ENCODE data around the gene NAALADL1. TPM values are rescaled to one million over a fixed set of nuclear protein-coding genes. Genes with fewer than 3 reads are reported as not detected.
A peak's percentile ranks its signal among the peaks of the same experiment; 100 is the strongest.
"Not testable (repeated sequence)": the region's sequence is repeated elsewhere in the genome, so short reads cannot be mapped to it uniquely, and the experiment has no call there.

The NAALADL1 gene
- total RNA-seq, 1 donor from 2014 or later, result 7.8 TPM

DNA sequence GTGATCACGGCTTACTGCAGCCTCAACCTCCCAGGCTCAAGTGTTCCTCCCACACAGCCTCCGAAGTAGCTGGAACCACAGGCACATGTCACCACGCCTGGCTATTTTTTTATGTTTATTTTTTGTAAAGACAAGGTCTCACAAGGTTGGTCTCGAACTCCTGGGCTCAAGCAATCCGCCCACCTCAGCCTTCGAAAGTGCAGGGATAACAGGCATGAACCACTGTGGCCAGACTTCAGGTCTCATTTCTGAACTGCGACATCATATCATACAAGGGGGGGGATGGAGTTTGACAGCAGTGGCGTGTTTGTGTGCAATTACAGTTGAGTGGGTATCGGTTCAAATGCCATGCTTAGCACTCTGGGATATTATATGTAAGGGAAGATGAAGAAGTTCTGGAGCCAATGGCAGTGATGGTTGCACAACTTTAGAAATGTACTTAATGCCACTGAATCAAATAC is 6.9 kb downstream of the NAALADL1 start:
- DNase-seq (ENCODE audit: low read depth), result no peak

DNA sequence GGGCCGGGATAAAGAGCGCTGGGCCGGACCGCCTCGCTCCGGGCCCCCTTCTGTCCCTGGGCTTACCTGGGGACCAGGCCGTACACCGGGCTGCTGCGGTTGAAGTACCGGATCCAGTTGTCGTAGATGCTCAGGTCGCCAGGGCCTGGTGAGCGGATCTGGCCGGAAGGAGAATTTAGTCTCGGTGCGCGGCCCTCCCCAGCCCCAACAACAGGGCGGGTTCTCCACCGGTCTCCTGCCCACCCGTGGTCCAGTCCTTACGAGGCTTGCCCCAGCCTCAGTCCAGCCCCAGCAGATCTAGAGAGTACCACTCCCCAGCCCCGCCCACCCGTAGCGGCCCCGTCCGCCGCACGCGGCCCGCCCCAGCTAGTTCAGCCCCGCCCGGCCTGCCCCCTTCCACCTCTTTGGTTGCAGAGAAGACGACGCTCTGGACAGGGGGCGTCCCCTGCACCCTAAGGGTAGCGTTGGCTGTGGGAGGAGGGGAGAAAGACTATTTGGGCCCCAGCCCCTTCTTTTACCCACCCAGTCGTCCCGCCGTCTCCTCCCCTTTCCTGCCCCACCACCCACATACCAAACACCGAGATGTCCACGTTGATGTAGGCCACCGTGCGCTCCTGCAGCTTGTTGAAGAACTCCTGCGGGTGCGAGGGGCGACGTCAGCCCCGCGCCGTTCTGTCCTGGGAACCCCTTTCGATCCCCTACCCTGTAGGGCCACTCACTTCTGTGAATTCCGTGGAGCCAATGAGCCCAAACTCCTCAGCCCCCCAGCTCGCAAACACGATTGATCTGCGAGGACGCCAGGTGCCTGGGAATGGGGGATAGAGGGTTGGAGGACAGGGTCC is 10.6 kb downstream of the NAALADL1 start:
- DNase-seq (ENCODE audit: low read depth), result no peak

DNA sequence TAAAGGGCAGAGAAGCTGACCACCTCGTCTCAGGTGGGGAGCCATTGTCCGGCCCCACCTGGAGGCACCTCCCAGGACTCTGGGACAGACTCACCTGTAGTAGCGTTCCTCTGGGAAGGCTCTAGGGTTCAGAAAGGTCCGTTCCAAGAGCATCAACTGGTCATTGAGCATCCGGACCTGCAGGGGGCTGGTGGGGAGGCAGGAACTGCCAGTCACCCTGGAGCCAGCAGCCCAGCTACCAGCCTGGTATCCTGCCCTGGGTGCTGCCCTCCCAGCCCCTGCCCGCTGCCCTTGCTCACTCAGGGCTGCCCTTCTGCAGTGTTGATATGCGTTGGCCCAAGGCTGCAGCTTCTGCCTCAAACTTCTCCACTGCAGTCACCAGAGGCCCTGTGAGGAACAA is 12.6 kb downstream of the NAALADL1 start:
- no peak for DNase-seq (ENCODE audit: low read depth)

DNA sequence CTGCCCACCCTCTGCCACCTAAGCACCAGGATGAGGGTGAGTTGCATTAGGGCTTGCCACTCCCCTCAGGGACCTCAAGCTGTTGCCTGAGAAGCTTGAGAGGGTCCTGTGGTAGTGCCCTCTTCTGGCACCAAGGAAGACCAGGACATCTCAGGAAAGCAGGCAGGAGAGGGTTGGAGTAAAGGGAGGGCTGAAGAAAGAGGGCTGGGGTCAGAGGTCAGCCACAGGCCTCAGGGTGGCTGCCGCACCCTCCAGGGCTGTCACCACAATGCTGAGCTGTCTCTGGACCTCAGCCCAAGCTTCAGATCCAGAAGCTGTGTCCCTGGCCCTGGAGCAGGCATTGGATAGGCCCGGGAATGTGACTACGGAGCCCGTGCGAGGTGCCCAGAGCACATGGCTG is 13.3 kb downstream of the NAALADL1 start:
- no peak for DNase-seq (ENCODE audit: low read depth)

DNA sequence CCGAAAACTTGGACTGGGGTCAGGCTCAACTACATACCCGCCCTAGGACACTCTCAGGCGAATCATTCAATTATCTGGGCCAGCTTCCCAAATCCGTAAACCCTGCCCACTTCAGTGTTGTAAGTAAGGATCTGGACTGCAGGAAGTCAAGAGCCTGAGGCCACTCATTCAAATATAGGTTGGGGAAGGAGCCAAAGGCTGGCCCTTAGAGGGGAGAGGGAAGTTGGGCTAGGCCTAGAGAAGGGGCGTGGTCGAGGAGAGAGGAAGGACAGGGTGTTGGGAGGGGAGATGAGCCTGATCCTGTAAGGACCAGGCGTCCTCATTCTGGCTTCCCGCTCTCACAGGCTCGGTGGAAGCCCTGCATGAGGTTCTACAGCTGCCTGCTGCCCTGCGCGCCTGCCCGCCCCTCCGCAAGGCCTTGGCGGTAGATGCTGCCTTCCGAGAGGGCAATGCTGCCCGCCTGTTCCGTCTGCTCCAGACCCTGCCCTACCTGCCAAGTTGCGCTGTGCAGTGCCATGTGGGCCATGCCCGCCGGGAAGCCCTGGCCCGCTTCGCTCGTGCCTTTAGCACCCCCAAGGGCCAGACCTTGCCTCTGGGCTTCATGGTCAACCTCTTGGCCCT is 14.4 kb downstream of the NAALADL1 start:
- no peak for DNase-seq (ENCODE audit: low read depth)

DNA sequence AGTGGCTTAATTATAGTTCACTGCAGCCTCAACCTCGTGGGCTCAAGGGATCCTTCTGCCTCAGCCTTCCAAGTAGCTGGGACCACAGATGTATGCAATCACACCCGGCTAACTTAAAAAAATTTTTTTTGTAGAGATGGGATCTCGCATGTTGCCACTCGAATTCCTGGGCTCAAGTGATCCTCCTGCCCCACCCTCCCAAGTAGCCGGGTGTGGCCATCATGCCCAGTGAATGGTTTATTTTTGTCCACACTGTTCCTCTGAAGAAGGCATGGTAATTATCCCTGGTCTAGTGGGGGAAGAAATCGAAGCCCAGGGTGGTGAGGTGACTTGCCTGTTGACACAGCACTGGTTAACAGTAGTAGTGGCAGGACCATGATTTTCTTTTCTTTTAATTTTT is 15.5 kb downstream of the NAALADL1 start:
- no peak for DNase-seq (ENCODE audit: low read depth)

DNA sequence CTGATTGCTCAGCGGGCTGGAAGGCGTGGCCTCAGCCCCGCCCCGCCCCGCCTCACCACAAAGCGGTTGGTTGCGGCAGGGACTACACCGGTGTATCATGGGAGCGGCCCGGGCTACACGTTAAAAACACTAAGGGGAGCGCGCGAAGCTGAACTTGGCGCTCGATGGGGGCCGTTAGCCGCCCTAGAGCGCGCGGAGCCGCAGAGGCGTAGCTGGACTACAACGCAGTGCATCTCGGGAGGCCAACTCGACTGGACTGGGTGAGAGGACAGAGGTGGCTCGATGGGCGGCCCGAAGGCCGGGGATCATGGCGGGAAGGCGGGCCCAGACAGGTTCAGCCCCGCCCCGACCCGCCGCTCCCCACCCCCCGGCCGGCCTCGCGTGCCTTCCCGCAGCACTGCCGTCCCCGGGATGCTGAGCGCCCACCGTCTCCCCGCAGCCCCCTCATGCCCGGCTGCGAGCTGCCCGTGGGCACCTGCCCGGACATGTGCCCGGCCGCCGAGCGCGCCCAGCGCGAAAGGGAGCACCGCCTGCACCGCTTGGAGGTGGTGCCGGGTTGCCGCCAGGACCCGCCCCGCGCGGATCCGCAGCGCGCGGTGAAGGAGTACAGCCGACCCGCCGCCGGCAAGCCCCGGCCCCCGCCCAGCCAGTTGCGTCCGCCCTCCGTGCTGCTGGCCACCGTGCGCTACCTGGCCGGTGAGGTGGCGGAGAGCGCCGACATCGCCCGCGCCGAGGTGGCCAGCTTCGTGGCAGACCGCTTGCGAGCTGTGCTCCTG is 17.3 kb downstream of the NAALADL1 start, which contains the start of gene SAC3D1:
Gene SAC3D1 (plus strand): TSS at position 364 of the 776 bp plus-strand sequence. CDS start 83 bp downstream, at position 447.
- peak; percentile 86 for DNase-seq (ENCODE audit: low read depth)

DNA sequence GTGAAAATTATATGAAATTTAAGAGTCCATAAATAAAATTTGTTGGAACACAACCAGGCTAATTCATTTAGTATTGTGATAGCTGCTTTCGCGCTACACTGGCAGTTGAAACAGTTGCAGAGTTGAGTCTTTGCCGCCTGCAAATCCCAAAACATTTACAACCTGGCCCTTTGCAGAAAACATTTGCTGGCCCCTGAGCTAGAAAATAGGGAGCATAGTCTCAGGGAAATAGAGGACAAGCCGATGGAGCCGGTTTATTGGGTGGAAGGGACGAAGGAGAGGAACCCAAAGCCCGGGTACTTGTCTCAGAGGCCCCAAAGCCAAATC is 17.9 kb downstream of the NAALADL1 start:
- no peak for DNase-seq (ENCODE audit: low read depth)

DNA sequence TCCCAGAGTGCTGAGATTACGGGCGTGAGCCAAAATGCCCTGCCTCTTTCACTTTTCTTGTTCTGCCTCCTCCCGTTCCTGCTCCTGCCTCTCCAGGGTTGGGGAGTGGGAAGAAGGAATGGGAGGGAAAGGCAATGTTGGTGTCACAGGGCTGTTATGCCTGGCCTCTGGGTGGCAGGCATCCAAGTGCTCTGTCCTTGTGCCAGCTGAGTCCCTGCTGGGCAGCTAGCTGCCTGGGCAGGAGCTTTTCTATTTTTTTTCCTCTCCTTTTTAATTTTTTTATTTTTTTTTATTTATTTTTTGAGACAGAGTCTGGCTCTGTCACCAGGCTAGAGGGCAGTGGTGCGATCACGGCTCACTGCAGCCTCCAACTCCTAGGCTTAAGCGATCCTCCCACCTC is 21.4 kb downstream of the NAALADL1 start:
- no peak for DNase-seq (ENCODE audit: low read depth)

DNA sequence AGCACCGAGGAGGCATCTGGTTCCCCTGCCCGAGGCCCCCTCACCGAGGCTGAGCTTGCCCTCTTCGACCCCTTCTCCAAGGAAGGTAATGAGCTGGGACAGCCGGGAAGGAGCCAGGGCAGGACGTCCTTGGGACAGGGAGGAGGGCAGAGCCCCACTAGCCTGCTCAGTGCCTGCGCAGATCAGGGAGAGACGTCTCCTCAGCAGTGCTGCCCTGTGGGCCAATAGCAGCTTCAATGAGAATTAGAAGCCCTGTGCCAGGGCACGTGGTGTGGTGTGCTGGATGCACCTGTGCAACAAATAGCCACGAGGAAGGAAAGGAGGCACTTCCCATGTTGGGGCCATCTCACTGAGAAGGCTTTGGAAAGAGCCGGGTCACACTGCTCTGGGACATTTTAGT is 22.8 kb downstream of the NAALADL1 start:
- no peak for DNase-seq (ENCODE audit: low read depth)

DNA sequence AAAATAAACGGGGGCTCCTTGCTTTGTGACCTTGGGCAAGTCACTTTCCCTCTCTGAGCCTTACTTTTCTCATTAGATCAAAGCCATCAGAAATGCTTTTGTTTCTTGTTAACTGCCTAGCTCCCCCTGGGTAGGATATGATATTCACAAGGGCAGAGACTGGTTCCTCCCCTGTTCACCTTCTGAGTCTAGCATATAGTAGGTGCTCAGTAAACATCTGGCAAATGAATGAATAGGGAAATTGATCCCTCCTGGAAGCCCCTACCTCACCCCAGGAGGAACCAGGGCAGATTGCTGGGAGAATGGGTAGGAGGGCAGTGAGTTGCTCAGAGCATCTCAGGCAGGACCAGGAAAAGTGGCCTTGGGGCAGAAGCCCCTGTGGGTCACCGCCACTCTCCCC is 23.9 kb downstream of the NAALADL1 start:
- DNase-seq (ENCODE audit: low read depth), result no peak

DNA sequence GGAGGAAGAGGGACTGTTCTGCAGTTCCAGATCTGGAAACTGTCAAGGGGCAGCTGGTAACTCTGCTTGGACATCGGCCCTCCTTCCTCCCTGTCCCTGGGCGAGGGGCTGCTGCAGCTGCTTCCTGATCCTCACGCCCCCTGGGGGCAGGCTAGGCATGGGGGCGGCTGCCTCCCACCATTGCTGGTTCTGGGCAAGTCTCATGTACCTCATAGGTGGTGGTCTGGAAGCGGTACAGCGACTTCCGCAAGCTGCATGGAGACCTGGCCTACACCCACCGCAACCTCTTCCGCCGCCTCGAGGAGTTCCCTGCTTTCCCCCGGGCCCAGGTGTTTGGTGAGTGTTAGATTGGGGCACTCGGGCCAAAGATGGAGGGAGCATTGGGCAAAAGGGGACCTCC is 26.1 kb downstream of the NAALADL1 start:
- no peak for DNase-seq (ENCODE audit: low read depth)

DNA sequence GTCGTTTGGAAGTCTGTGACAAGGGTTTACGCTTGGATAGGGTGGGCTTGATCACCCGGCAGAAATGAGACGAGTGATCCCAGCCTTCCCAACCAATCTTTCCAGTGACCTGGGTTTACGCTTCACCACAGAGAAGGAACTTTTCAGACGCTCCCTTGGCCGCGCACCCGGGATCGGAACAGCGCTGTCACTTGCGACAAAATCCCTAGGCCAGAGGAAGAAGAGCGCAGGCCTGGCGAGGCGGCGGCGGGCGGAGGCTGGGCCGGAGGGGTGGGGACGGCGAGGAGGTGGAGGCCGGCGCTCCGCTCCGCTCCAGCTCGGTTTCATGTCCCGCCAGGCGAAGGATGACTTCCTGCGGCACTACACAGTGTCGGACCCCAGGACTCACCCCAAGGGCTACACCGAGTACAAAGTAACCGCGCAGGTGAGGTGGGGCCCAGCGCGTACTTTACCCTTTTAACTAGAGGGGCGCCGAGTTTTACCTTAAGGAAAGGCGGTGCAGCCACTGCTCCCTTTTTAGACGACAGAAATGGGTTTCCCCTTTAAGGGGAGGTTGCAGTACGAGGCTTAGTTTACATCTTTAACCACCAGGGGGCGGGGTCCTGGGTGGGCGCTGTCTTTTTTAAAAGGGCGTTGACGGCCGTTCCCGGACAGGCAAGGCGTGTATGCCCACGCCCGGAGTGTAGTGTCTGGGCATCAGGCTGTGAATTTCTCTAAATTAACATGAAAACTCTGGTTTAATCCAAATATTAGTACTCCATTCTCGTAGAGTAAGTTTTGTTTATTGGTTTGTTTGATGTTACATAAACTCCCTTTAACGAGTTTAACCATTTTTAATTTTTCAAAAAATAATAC is 30.9 kb downstream of the NAALADL1 start, which contains the start of gene SNX15:
Gene SNX15 (plus strand): TSS at position 227 of the 855 bp plus-strand sequence. CDS start 99 bp downstream, at position 326.
- peak; percentile 89 for DNase-seq (ENCODE audit: low read depth)

DNA sequence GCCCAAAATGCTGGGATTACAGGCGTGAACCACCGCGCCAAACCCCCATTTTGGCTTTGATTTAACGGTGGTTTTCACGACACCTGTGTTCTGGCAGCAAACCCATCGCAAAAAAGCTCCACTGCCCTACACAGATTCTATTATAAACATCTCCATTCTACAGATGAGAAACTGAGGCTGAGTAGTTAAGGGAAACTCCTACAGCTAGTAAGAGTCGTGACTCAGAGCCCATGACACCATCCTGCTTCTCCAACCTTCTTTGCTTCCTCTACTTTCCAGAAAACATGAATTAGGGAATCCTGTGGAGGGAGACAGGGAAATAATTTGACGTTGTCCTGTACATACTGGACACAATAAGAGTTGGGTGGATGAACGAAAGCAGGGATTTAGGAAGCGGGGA is 31.5 kb downstream of the NAALADL1 start:
- DNase-seq (ENCODE audit: low read depth), result peak; percentile 34

DNA sequence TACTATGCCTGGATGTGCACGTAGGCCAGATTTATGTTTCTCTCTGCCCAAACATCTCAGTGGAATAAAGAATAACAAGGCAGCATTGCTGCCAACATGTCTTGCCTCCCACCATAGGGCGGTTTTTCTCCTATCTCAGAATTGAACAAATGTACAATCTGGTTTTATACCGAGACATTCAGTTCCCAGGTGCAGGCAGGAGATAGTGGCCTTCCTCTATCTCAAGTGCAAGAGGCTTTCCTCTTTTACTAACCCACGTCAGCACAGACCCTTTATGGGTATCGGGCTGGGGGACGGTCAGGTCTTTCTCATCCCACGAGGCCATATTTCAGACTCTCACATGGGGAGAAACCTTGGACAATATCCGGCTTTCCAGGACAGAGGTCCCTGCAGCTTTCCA is 34.9 kb downstream of the NAALADL1 start:
- DNase-seq (ENCODE audit: low read depth), result not testable (repeated sequence)

DNA sequence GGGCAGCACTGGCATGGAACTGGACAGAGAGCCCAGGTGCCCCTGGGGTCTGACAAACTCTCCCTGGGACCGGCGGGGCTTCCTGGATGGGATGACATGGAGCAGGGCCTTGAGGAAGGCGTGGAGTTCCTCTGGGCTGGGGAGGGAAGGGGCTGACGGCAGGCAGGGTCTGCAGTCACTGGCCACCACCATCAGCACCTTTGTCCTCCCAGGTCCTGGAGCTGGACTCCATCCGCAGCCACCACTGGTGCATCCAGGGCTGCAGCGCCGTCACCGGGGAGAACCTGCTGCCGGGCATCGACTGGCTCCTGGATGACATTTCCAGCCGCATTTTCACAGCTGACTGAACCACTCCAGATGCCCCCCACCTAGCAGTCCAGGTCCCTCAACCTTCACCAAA is 36.8 kb downstream of the NAALADL1 start:
- no peak for DNase-seq (ENCODE audit: low read depth)

DNA sequence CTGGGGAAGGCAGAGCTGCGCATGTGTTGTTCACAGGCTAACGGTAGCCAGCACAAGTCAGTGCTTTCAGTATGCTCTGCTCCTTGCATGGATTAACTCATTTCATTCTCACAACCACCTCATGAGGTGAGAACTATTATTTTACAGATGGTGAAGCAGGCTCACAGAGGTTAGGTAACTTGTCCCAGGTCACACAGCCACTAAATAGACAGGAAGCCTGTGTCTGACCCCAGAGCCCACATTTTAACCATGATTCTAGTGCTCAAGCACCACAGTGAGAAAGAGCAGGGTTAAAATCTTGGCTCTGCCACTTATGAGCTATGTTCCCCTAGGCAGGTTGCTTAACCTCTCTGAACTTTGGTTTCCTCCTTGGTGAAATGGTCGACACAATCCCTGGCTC is 37.4 kb downstream of the NAALADL1 start:
- DNase-seq (ENCODE audit: low read depth), result no peak

DNA sequence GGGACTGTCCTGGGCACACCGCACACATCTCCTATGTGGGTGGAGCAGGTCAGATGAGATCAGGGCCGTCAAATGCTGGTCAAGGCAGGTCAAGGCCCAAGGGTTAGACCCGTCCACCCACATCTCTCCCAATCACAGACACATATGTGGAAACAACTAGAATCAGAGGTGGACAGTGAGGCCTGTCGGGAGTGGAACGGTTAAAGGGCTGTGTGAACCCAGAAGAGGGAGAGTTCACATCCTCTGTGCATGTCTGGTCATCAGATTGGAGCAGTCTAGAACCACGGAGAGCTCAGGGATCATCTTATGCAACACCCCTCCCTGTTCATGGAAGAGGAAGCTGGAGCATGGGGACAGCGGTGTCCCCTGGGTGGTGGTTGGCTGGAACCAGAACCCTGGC is 38.5 kb downstream of the NAALADL1 start:
- no peak for DNase-seq (ENCODE audit: low read depth)

DNA sequence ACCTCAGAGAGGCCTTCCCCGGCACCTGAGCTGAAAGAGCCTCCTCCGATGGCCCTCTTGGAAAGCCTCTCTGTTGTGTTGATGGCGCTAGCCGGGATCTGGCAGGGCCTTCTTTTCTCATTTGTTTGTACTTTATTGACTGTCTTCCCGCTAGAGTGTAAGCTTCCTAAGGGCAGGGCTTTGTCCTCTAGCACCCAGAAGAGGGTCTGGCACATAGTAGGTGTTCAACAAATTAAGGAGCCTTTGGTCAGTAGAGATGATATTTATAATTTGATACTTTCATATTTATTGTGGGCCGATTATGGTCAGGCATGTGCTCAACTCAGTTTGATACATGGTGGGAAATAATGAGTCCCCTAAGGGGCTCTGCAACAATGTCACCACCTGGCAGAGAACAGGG is 40.4 kb downstream of the NAALADL1 start:
- DNase-seq (ENCODE audit: low read depth), result no peak

DNA sequence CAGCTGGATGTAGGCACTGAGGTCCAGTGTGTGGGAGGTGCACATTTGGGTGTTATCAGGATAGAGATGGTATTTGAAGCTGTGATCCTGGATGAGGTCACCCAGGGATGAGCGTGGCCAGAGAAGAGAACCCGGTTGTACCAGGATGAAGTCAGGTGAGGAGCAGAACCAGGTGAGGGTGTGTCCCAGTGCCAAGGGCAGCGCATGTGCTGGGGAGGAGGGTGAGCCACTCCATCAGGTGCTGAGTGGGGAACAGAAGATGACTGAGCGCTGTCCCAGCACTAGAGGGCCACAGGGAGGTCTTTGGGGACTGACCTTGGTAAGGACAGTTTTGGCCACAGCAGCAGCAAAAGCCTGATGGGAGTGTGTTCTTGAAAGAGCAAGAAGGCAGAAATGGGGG is 41.6 kb downstream of the NAALADL1 start:
- DNase-seq (ENCODE audit: low read depth), result no peak

DNA sequence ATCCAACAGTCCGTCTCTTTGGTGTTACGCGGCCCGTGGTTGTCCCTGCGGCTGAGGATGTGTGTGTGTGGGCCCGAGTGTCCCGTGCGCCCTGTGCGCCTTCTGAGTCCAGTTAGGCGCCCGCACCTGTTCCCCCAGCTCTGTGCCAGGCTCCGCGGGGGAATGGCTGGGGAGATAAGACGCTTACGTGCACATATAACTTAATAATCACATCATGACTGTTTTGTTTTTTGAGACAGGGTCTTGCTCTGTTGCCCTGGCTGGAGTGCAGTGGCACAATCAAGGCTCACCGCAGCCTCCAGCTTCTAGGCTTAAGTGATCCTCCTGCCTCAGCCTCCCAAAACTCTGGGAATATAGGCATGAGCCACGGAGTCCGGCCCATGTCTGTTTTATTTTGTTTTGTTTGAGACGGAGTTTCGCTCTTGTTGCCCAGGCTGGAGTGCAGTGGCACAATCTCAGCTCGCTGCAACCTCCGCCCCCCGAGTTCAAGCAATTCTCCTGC is 43.6 kb downstream of the NAALADL1 start:
- DNase-seq (ENCODE audit: low read depth), result no peak
